A549 (cell line): Measurements from ENCODE around the gene SUN2. TPM values are rescaled to one million over a fixed set of nuclear protein-coding genes. Genes with fewer than 3 reads are reported as not detected.
A peak's percentile ranks its signal among the peaks of the same experiment; 100 is the strongest.
"Not testable (repeated sequence)": the region's sequence is repeated elsewhere in the genome, so short reads cannot be mapped to it uniquely, and the experiment has no call there.

Source experiments
- ATAC-seq, 2 experiments: fragments of 200-7000 bp in 1 of 2; fragments of >200 bp in 1 of 2; cut with Nextera tagmentation in 1 of 2; cut with Tn5 transposase in 1 of 2; 3 replicates each; pipeline versions ENCODE4 v1.8.0 to v1.9.1; 2018 to 2020; ENCODE audit warnings: mild to moderate bottlenecking in 1 of 2, moderate library complexity in 1 of 2
- CTCF ChIA-PET: fragments of 300-600 bp; sonication (Branson Sonifier 250); formaldehyde crosslinking; extraction: SDS; loops from one replicate; lab custom pipeline; 2021; ENCODE audit warnings: antibody characterized with exemption, inconsistent platforms; lab: Yijun Ruan, JAX
- POLR2A ChIA-PET: fragments of 350-600 bp; formaldehyde crosslinking; extraction: SDS; loops from one replicate; lab custom pipeline; 2021; ENCODE audit warnings: antibody characterized with exemption, inconsistent platforms; lab: Yijun Ruan, JAX
- DNase-seq, 2 experiments: peaks; one replicate each; pipeline versions ENCODE4 v3.0.0 to v3.0.0-alpha.2; 2011 to 2016; ENCODE audit warnings: low read depth in 1 of 2, low spot score in 1 of 2
- FAIRE-seq: peaks from 2 replicates; lab custom pipeline; 2011; peaks lifted over from hg19 to GRCh38; lab: Jason Lieb, UNC
- H3K27ac ChIP-seq, 2 experiments: fragments of >200 bp; sonication (Bioruptor Twin); formaldehyde crosslinking; 3 replicates each; pipeline ENCODE4 v1.5.1; 2016 to 2017
- H3K4me1 ChIP-seq: fragments of >200 bp; sonication (Bioruptor Twin); formaldehyde crosslinking; 3 replicates; pipeline ENCODE4 v1.6.1; 2016
- H3K4me2 ChIP-seq: fragments of >200 bp; sonication (Bioruptor Twin); formaldehyde crosslinking; 3 replicates; pipeline ENCODE4 v1.6.1; 2016
- H3K4me3 ChIP-seq: fragments of >200 bp; sonication (Bioruptor Twin); formaldehyde crosslinking; 3 replicates; pipeline ENCODE4 v1.5.1; 2016
- H3K9me3 ChIP-seq: fragments of >200 bp; sonication (Bioruptor Twin); formaldehyde crosslinking; 3 replicates; pipeline ENCODE4 v1.6.1; 2016
- CEBPB ChIP-seq, 2 experiments: fragments of >200 bp in 1 of 2; sonication (Bioruptor Twin) in 1 of 2; formaldehyde crosslinking in 1 of 2; IDR thresholded peaks; 2 replicates each; pipeline ENCODE4 v1.6.1; 2012 to 2016
- EHMT2 ChIP-seq: fragments of 200-600 bp; sonication (generic); IDR thresholded peaks from 2 replicates; pipeline ENCODE4 v1.6.1; 2016; ENCODE audit warnings: antibody characterized with exemption, low read depth, mild to moderate bottlenecking, moderate library complexity
- FOSB ChIP-seq: fragments of 250-450 bp; sonication (Bioruptor Pico); IDR thresholded peaks from 2 replicates; pipeline ENCODE4 v1.5.0; 2020; ENCODE audit warnings: mild to moderate bottlenecking, moderate library complexity
- FOXS1 ChIP-seq: fragments of 250-450 bp; sonication (Bioruptor Pico); IDR thresholded peaks from 2 replicates; pipeline ENCODE4 v1.5.0; 2020; ENCODE audit warnings: mild to moderate bottlenecking, moderate library complexity
- HEYL ChIP-seq: fragments of 250-450 bp; sonication (Bioruptor Pico); IDR thresholded peaks from 2 replicates; pipeline ENCODE4 v1.8.0; 2021; ENCODE audit warnings: mild to moderate bottlenecking, moderate library complexity
- JUN ChIP-seq, 2 experiments: fragments of >200 bp; sonication (Bioruptor Twin); formaldehyde crosslinking; IDR thresholded peaks; 2 replicates in 1 of 2; 3 replicates in 1 of 2; pipeline ENCODE4 v1.6.1; 2016 to 2017
- JUNB ChIP-seq: fragments of >200 bp; sonication (Bioruptor Twin); formaldehyde crosslinking; IDR thresholded peaks from 2 replicates; pipeline ENCODE4 v1.6.1; 2016
- POLR2A ChIP-seq: IDR thresholded peaks from 2 replicates; pipeline ENCODE4 v1.6.1; 2012; ENCODE audit warnings: mild to moderate bottlenecking, low read length
- RARB ChIP-seq: fragments of 250-450 bp; sonication (Bioruptor Pico); IDR thresholded peaks from 2 replicates; pipeline ENCODE4 v1.8.0; 2021; ENCODE audit warnings: mild to moderate bottlenecking, moderate library complexity
- TP53 ChIP-seq: fragments of 250-450 bp; sonication (Bioruptor Pico); IDR thresholded peaks from 2 replicates; pipeline ENCODE4 v1.5.0; 2021; ENCODE audit warnings: mild to moderate bottlenecking, moderate library complexity
- ZC3H11A ChIP-seq: fragments of 450-650 bp; IDR thresholded peaks from 2 replicates; pipeline ENCODE4 v1.6.1; 2014; ENCODE audit warnings: antibody characterized with exemption, mild to moderate bottlenecking
- WGBS: methylation state at CpG from one replicate; pipeline ENCODE4 v1.1.6; 2017; ENCODE audit errors: missing lambda C conversion rate; 5-methylcytosine and 5-hydroxymethylcytosine counted together
- polyA minus RNA-seq: library from RNA; depleted of rRNA, polyadenylated mRNA; stranded (reverse); fragments of >200 nt; gene quantifications from 2 replicates; pipeline ENCODE4 v1.2.3, GENCODE V29; 2011; rRNA and poly(A)+ RNA removed
- polyA plus RNA-seq, 4 experiments: library from polyadenylated mRNA; depleted of rRNA in 3 of 4; stranded (reverse); fragments of >200 nt; fragmentation: RNase III in 1 of 4; extraction: RNeasy Plus Mini Kit Qiagen cat#74134 plus additional on column Dnase treatment in 1 of 4; gene quantifications; 2 replicates in 3 of 4; 3 replicates in 1 of 4; pipeline ENCODE4 v1.2.3, GENCODE V29; 2011 to 2017
- TF ChIP-seq, protein P1 (sequence below): IDR thresholded peaks from 2 replicates; pipeline ENCODE4 v1.6.1; 2012
- TF ChIP-seq, protein P2 (sequence below): IDR thresholded peaks from 2 replicates; pipeline ENCODE4 v1.6.1; 2012
- TF ChIP-seq, protein P3 (sequence below): fragments of >200 bp; sonication (Bioruptor Twin); formaldehyde crosslinking; IDR thresholded peaks from 3 replicates; pipeline ENCODE4 v1.5.1; 2016
- TF ChIP-seq, protein P4 (sequence below): fragments of 150-350 bp; IDR thresholded peaks from 2 replicates; pipeline ENCODE4 v1.6.1; 2014; ENCODE audit warnings: low read depth, mild to moderate bottlenecking, low read length

Gene SUN2, protein sequence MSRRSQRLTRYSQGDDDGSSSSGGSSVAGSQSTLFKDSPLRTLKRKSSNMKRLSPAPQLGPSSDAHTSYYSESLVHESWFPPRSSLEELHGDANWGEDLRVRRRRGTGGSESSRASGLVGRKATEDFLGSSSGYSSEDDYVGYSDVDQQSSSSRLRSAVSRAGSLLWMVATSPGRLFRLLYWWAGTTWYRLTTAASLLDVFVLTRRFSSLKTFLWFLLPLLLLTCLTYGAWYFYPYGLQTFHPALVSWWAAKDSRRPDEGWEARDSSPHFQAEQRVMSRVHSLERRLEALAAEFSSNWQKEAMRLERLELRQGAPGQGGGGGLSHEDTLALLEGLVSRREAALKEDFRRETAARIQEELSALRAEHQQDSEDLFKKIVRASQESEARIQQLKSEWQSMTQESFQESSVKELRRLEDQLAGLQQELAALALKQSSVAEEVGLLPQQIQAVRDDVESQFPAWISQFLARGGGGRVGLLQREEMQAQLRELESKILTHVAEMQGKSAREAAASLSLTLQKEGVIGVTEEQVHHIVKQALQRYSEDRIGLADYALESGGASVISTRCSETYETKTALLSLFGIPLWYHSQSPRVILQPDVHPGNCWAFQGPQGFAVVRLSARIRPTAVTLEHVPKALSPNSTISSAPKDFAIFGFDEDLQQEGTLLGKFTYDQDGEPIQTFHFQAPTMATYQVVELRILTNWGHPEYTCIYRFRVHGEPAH
- polyA plus RNA-seq (2011; rRNA removed) (12.6 and 18.4 TPM in 2 replicates), polyA plus RNA-seq (2017; fragmentation: RNase III; extraction: RNeasy Plus Mini Kit Qiagen cat#74134 plus additional on column Dnase treatment) (21.7 to 26.4 TPM (median 24.0 TPM) in 3 replicates), polyA minus RNA-seq (27.7 and 32.9 TPM in 2 replicates)
- polyA plus RNA-seq (2012; cell fraction: cytosol; rRNA removed): 20.2 and 27.5 TPM in 2 replicates
- polyA plus RNA-seq (2012; cell fraction: nucleus; rRNA removed): 63.4 and 82.4 TPM in 2 replicates

DNA sequence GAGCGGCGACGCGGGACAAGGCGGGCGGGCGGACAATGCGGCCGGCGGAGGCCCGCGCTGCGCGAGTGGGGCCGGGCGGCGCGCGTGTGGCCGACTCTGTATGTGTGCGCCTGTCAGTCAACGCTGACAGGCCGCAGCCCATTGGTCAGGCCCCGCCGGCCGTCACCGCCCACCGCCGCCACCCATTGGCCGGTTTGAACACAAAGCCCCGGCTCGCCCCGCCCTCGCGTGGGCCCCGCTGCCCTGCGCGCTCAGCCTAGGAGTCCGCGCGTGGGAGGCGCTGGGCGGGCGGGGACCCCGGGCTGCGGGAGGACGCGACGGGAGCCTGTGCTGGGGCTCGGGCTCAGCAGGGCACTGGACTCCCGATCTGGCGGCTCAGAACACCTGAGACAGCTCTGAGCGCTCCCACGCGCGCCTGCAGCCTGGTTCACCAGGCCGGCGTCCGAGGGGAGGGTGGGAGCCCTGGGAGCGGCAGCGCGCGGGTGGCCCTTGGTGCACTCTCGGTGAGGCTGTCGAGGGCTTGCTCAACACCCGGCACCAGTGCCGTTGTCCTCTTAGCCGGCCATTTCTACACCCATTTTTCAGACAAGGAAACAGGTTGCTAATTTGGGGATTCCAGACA lies at the start of gene SUN2:
Gene SUN2, minus strand, starts transcription at position 88 of the 622 bp plus-strand sequence. CDS start 3,370 bp downstream, outside the sequence.
- Histone ChIP-seq H3K4me3 (peak within 1 kb of the TSS; percentile 100), H3K4me2 (peak within 1 kb of the TSS; percentile 90), H3K27ac (peak within 1 kb of the TSS; percentile 99), H3K9me3 (no peaks in the 10 kb centered on the region), H3K4me1 (peaks cover 22% of the 10 kb centered on the region)
- DNase-seq (peak; percentile 81 to 84), FAIRE-seq (no peak), ATAC-seq (peak; percentile 89 to 90)
- TF ChIP-seq HEYL (CRISPR knock-in tag): no peak
- TF ChIP-seq RARB (CRISPR knock-in tag): no peak
- peak in 1 of 2 experiments; percentile 17; a peak in 1 of 4 replicates for TF ChIP-seq CEBPB (IDR thresholded peaks at IDR 0.05)
- TF ChIP-seq POLR2A: peak; percentile 8; the same call in 1 of the 2 replicates
- no peak for TF ChIP-seq FOXS1 (CRISPR knock-in tag)
- TF ChIP-seq, protein P1, sequence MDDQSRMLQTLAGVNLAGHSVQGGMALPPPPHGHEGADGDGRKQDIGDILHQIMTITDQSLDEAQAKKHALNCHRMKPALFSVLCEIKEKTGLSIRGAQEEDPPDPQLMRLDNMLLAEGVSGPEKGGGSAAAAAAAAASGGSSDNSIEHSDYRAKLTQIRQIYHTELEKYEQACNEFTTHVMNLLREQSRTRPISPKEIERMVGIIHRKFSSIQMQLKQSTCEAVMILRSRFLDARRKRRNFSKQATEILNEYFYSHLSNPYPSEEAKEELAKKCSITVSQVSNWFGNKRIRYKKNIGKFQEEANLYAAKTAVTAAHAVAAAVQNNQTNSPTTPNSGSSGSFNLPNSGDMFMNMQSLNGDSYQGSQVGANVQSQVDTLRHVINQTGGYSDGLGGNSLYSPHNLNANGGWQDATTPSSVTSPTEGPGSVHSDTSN: peak; percentile 89
- no peak for TF ChIP-seq JUNB
- TF ChIP-seq, protein P2, sequence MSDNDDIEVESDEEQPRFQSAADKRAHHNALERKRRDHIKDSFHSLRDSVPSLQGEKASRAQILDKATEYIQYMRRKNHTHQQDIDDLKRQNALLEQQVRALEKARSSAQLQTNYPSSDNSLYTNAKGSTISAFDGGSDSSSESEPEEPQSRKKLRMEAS: no peak
- TF ChIP-seq FOSB (CRISPR knock-in tag): no peak
- peak in 1 of 2 experiments; percentile 30; a peak in 2 of 5 replicates for TF ChIP-seq JUN (IDR thresholded peaks at IDR 0.05)
- TF ChIP-seq, protein P3, sequence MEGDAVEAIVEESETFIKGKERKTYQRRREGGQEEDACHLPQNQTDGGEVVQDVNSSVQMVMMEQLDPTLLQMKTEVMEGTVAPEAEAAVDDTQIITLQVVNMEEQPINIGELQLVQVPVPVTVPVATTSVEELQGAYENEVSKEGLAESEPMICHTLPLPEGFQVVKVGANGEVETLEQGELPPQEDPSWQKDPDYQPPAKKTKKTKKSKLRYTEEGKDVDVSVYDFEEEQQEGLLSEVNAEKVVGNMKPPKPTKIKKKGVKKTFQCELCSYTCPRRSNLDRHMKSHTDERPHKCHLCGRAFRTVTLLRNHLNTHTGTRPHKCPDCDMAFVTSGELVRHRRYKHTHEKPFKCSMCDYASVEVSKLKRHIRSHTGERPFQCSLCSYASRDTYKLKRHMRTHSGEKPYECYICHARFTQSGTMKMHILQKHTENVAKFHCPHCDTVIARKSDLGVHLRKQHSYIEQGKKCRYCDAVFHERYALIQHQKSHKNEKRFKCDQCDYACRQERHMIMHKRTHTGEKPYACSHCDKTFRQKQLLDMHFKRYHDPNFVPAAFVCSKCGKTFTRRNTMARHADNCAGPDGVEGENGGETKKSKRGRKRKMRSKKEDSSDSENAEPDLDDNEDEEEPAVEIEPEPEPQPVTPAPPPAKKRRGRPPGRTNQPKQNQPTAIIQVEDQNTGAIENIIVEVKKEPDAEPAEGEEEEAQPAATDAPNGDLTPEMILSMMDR: no peak
- no peak for TF ChIP-seq EHMT2
- TF ChIP-seq, protein P4, sequence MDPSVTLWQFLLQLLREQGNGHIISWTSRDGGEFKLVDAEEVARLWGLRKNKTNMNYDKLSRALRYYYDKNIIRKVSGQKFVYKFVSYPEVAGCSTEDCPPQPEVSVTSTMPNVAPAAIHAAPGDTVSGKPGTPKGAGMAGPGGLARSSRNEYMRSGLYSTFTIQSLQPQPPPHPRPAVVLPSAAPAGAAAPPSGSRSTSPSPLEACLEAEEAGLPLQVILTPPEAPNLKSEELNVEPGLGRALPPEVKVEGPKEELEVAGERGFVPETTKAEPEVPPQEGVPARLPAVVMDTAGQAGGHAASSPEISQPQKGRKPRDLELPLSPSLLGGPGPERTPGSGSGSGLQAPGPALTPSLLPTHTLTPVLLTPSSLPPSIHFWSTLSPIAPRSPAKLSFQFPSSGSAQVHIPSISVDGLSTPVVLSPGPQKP: no peak
- no peak for TF ChIP-seq TP53 (CRISPR knock-in tag)
- POLR2A ChIA-PET: interaction anchor here (1.5 kb wide), 1 partner anchor 87 kb away, joined by 3 read pairs; no protein-coding TSS in a partner anchor
- CTCF ChIA-PET: interaction anchor here (1.4 to 8.1 kb wide), 5 partner anchors 12 to 247 kb away, joined by 3 to 75 read pairs (median 4); no protein-coding TSS in a partner anchor
- WGBS: 4% methylated on average over 11 of the region's 68 CpGs

DNA sequence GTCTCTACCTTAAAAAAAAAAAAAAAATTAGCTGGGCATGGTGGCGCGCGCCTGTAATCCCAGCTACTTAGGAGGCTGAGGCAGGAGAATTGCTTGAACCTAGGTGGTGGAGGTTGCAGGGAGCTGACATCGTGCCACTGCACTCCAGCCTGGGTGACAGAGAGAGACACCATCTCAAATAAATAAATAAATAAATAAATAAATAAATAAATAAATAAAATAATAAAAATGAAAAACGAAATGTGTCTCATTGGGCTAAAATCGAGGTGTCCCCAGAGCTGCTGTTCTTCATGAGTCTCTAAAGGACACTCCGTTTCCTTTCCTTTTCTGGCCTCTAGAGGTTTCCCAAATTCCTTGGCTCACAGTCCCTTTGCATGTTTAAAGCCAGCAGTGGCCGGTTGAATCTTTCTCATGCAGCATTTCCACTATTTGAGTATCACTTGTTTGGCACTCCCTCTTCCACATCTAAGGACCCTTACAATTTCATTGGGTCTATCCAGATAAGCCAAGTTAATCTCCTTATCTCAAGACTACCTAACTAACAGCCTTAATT lies 49.3 kb upstream of the SUN2 start:
- 67% methylated on average over 8 of the region's 8 CpGs for whole genome bisulfite sequencing
- peaks cover 17% of the 10 kb centered on the region for H3K4me1 ChIP-seq
- POLR2A ChIA-PET, ATAC-seq, H3K4me3 ChIP-seq, H3K9me3 ChIP-seq, DNase-seq, H3K27ac ChIP-seq, H3K4me2 ChIP-seq, FAIRE-seq: not testable (repeated sequence)
- peak; percentile 50 for TF ChIP-seq ZC3H11A
- CTCF ChIA-PET: interaction anchor here (1.8 to 2.0 kb wide), 2 partner anchors 22 to 37 kb away, joined by 3 to 10 read pairs; no protein-coding TSS in a partner anchor
